GM06990 (cell line): ENCODE results near the gene ARHGEF9.

Experiments used
- DNase-seq: peaks from one replicate; pipeline ENCODE4 v3.0.0-alpha.2; 2011; ENCODE audit not compliant: insufficient read length; ENCODE audit errors: extremely low read depth
- H3K27me3 ChIP-seq: replicated peaks from 2 replicates; pipeline ENCODE4 v1.6.0; 2011; ENCODE audit warnings: low read length; ENCODE audit not compliant: control insufficient read depth, insufficient read depth
- H3K36me3 ChIP-seq: 2 replicates; pipeline ENCODE4 v1.5.1; 2011; ENCODE audit warnings: low read length; ENCODE audit not compliant: control insufficient read depth, insufficient read depth
- H3K4me3 ChIP-seq: replicated peaks from 2 replicates; pipeline ENCODE4 v1.5.1; 2011; ENCODE audit warnings: low read depth, mild to moderate bottlenecking, control low read depth, low read length
- CTCF ChIP-seq: IDR thresholded peaks from 2 replicates; pipeline ENCODE4 v1.5.1; 2011; ENCODE audit warnings: low read length, control low read depth, mild to moderate bottlenecking, inconsistent platforms; ENCODE audit not compliant: insufficient read depth, poor library complexity, severe bottlenecking

ARHGEF9 gene

GRCh38 chrX:63738696-63739095 is 46.3 kb downstream of the ARHGEF9 start:
- H3K36me3 ChIP-seq: no peaks in the 10 kb centered on the region
- no peak overlapping the region for H3K4me3 ChIP-seq
- no peak for TF ChIP-seq CTCF
- no peaks in the 10 kb centered on the region for H3K27me3 ChIP-seq
- no peak for DNase-seq

GRCh38 chrX:63737131-63737921 is 47.7 kb downstream of the ARHGEF9 start:
- no peak overlapping the region for H3K4me3 ChIP-seq
- no peaks in the 10 kb centered on the region for H3K36me3 ChIP-seq
- H3K27me3 ChIP-seq: no peaks in the 10 kb centered on the region
- no peak for TF ChIP-seq CTCF
- DNase-seq: no peak

GRCh38 chrX:63735882-63736281 is 49.1 kb downstream of the ARHGEF9 start:
- Histone ChIP-seq H3K27me3 (no peaks in the 10 kb centered on the region), H3K4me3 (no peak overlapping the region), H3K36me3 (no peaks in the 10 kb centered on the region)
- no peak for TF ChIP-seq CTCF
- no peak for DNase-seq

- DNase-seq: no peak
- TF ChIP-seq CTCF: no peak
- no peaks in the 10 kb centered on the region for H3K27me3 ChIP-seq
- no peaks in the 10 kb centered on the region; the same call in 1 of the 2 replicates for H3K36me3 ChIP-seq
- H3K4me3 ChIP-seq: no peak overlapping the region
Measured at GRCh38 chrX:63720293-63720692, 64.7 kb downstream of the ARHGEF9 start.

- Histone ChIP-seq H3K36me3 (no peaks in the 10 kb centered on the region; the same call in 1 of the 2 replicates), H3K27me3 (no peaks in the 10 kb centered on the region), H3K4me3 (no peak overlapping the region)
- no peak for TF ChIP-seq CTCF
- DNase-seq: no peak
Measured at GRCh38 chrX:63719633-63720032, 65.4 kb downstream of the ARHGEF9 start.
